SK-N-SH (cell line): Measurements from ENCODE around the gene TACC2.

Source experiments
- CTCF ChIP-seq: fragments of 200-600 bp; sonication (generic); IDR thresholded peaks from 2 replicates; pipeline ENCODE4 v1.6.1; 2017; ENCODE audit warnings: antibody characterized with exemption, mild to moderate bottlenecking, moderate library complexity
- EZH2phosphoT487 ChIP-seq: fragments of 200-600 bp; sonication (generic); IDR thresholded peaks from 2 replicates; pipeline ENCODE4 v1.6.1; 2017; ENCODE audit warnings: low read depth, mixed run types, mild to moderate bottlenecking, antibody characterized with exemption, moderate library complexity, borderline replicate concordance
- FOSL2 ChIP-seq: IDR thresholded peaks from 2 replicates; pipeline ENCODE4 v1.4.0; 2012; ENCODE audit warnings: low read depth, mild to moderate bottlenecking, moderate library complexity, borderline replicate concordance
- NRF1 ChIP-seq: IDR thresholded peaks from 2 replicates; pipeline ENCODE4 v1.6.1; 2012; ENCODE audit warnings: low read depth, mild to moderate bottlenecking, low read length
- RAD21 ChIP-seq: IDR thresholded peaks from 2 replicates; pipeline ENCODE4 v1.6.1; 2012; ENCODE audit warnings: mild to moderate bottlenecking, low read length

GRCh38 chr10:122199689-122200088 is 210.7 kb downstream of the TACC2 start:
- TF ChIP-seq CTCF (no peak), EZH2phosphoT487 (no peak), FOSL2 (no peak), NRF1 (no peak), RAD21 (no peak)
